A549 (cell line): ENCODE results near the gene WFDC1. TPM values are rescaled to one million over a fixed set of nuclear protein-coding genes. Genes with fewer than 3 reads are reported as not detected.

Experiments used
- ATAC-seq, 2 experiments: fragments of 200-7000 bp in 1 of 2; fragments of >200 bp in 1 of 2; cut with Nextera tagmentation in 1 of 2; cut with Tn5 transposase in 1 of 2; 3 replicates each; pipeline versions ENCODE4 v1.8.0 to v1.9.1; 2018 to 2020; ENCODE audit warnings: mild to moderate bottlenecking in 1 of 2, moderate library complexity in 1 of 2
- CTCF ChIA-PET: fragments of 300-600 bp; sonication (Branson Sonifier 250); formaldehyde crosslinking; extraction: SDS; loops from one replicate; lab custom pipeline; 2021; ENCODE audit warnings: antibody characterized with exemption, inconsistent platforms; lab: Yijun Ruan, JAX
- POLR2A ChIA-PET: fragments of 350-600 bp; formaldehyde crosslinking; extraction: SDS; loops from one replicate; lab custom pipeline; 2021; ENCODE audit warnings: antibody characterized with exemption, inconsistent platforms; lab: Yijun Ruan, JAX
- DNase-seq, 2 experiments: peaks; one replicate each; pipeline versions ENCODE4 v3.0.0 to v3.0.0-alpha.2; 2011 to 2016; ENCODE audit warnings: low read depth in 1 of 2, low spot score in 1 of 2
- FAIRE-seq: peaks from 2 replicates; lab custom pipeline; 2011; peaks lifted over from hg19 to GRCh38; lab: Jason Lieb, UNC
- H3K27ac ChIP-seq, 2 experiments: fragments of >200 bp; sonication (Bioruptor Twin); formaldehyde crosslinking; 3 replicates each; pipeline ENCODE4 v1.5.1; 2016 to 2017
- H3K4me1 ChIP-seq: fragments of >200 bp; sonication (Bioruptor Twin); formaldehyde crosslinking; 3 replicates; pipeline ENCODE4 v1.6.1; 2016
- H3K4me2 ChIP-seq: fragments of >200 bp; sonication (Bioruptor Twin); formaldehyde crosslinking; 3 replicates; pipeline ENCODE4 v1.6.1; 2016
- H3K4me3 ChIP-seq: fragments of >200 bp; sonication (Bioruptor Twin); formaldehyde crosslinking; 3 replicates; pipeline ENCODE4 v1.5.1; 2016
- H3K9me3 ChIP-seq: fragments of >200 bp; sonication (Bioruptor Twin); formaldehyde crosslinking; 3 replicates; pipeline ENCODE4 v1.6.1; 2016
- BHLHE40 ChIP-seq: IDR thresholded peaks from 2 replicates; pipeline ENCODE4 v1.6.1; 2012; ENCODE audit warnings: low read depth, low read length, inconsistent platforms
- CHD2 ChIP-seq: fragments of 150-350 bp; IDR thresholded peaks from 2 replicates; pipeline ENCODE4 v1.6.1; 2014; ENCODE audit warnings: low read length; ENCODE audit not compliant: partially characterized antibody
- EHF ChIP-seq: fragments of 250-450 bp; sonication (Bioruptor Pico); IDR thresholded peaks from 2 replicates; pipeline ENCODE4 v1.5.0; 2020; ENCODE audit warnings: mild to moderate bottlenecking
- EP300 ChIP-seq, 2 experiments: fragments of >200 bp; sonication (Bioruptor Twin); formaldehyde crosslinking; IDR thresholded peaks; 2 replicates in 1 of 2; 3 replicates in 1 of 2; pipeline ENCODE4 v1.6.1; 2016 to 2017
- FOXS1 ChIP-seq: fragments of 250-450 bp; sonication (Bioruptor Pico); IDR thresholded peaks from 2 replicates; pipeline ENCODE4 v1.5.0; 2020; ENCODE audit warnings: mild to moderate bottlenecking, moderate library complexity
- HOXA7 ChIP-seq: fragments of 250-450 bp; sonication (Bioruptor Pico); IDR thresholded peaks from 2 replicates; pipeline ENCODE4 v1.5.0; 2020; ENCODE audit warnings: mild to moderate bottlenecking, moderate library complexity
- JUN ChIP-seq, 2 experiments: fragments of >200 bp; sonication (Bioruptor Twin); formaldehyde crosslinking; IDR thresholded peaks; 2 replicates in 1 of 2; 3 replicates in 1 of 2; pipeline ENCODE4 v1.6.1; 2016 to 2017
- JUNB ChIP-seq: fragments of >200 bp; sonication (Bioruptor Twin); formaldehyde crosslinking; IDR thresholded peaks from 2 replicates; pipeline ENCODE4 v1.6.1; 2016
- KDM1A ChIP-seq: fragments of 200-600 bp; sonication (generic); IDR thresholded peaks from 2 replicates; pipeline ENCODE4 v1.6.1; 2016; ENCODE audit warnings: low read depth, mild to moderate bottlenecking
- KDM5A ChIP-seq: fragments of 200-600 bp; sonication (generic); IDR thresholded peaks from 2 replicates; pipeline ENCODE4 v1.6.1; 2016; ENCODE audit warnings: antibody characterized with exemption, mild to moderate bottlenecking
- MYC ChIP-seq: IDR thresholded peaks from 2 replicates; pipeline ENCODE4 v1.6.1; 2012; ENCODE audit warnings: mild to moderate bottlenecking, inconsistent platforms, low read length, improper control_type of control experiment, borderline replicate concordance
- NFE2L2 ChIP-seq: fragments of 150-350 bp; conservative IDR thresholded peaks from 2 replicates; pipeline ENCODE4 v1.6.1; 2014; ENCODE audit warnings: low read length
- NPAS2 ChIP-seq: fragments of 250-450 bp; sonication (Bioruptor Pico); IDR thresholded peaks from 2 replicates; pipeline ENCODE4 v1.8.0; 2022; ENCODE audit warnings: mild to moderate bottlenecking, moderate library complexity, borderline replicate concordance
- NR3C1 ChIP-seq: fragments of >200 bp; sonication (Bioruptor Twin); formaldehyde crosslinking; IDR thresholded peaks from 3 replicates; pipeline ENCODE4 v1.6.1; 2017
- POLR2AphosphoS2 ChIP-seq: conservative IDR thresholded peaks from 2 replicates; pipeline ENCODE4 v1.6.1; 2012; ENCODE audit warnings: low read length, improper control_type of control experiment, inconsistent platforms
- RAD21 ChIP-seq, 2 experiments: fragments of >200 bp in 1 of 2; sonication (Bioruptor Twin) in 1 of 2; formaldehyde crosslinking in 1 of 2; IDR thresholded peaks in 1 of 2; conservative IDR thresholded peaks in 1 of 2; 2 replicates in 1 of 2; 3 replicates in 1 of 2; pipeline ENCODE4 v1.6.1; 2012 to 2018; ENCODE audit warnings: inconsistent platforms in 1 of 2
- RARB ChIP-seq: fragments of 250-450 bp; sonication (Bioruptor Pico); IDR thresholded peaks from 2 replicates; pipeline ENCODE4 v1.8.0; 2021; ENCODE audit warnings: mild to moderate bottlenecking, moderate library complexity
- RNF2 ChIP-seq: fragments of 200-600 bp; sonication (generic); IDR thresholded peaks from 2 replicates; pipeline ENCODE4 v1.6.1; 2016; ENCODE audit warnings: low read depth, mild to moderate bottlenecking, antibody characterized with exemption, moderate library complexity, borderline replicate concordance
- TFCP2L1 ChIP-seq: fragments of 250-450 bp; sonication (Bioruptor Pico); IDR thresholded peaks from 2 replicates; pipeline ENCODE4 v1.5.0; 2021; ENCODE audit warnings: mild to moderate bottlenecking
- ZC3H11A ChIP-seq: fragments of 450-650 bp; IDR thresholded peaks from 2 replicates; pipeline ENCODE4 v1.6.1; 2014; ENCODE audit warnings: antibody characterized with exemption, mild to moderate bottlenecking
- ZSCAN20 ChIP-seq: fragments of 250-450 bp; sonication (Bioruptor Pico); IDR thresholded peaks from 2 replicates; pipeline ENCODE4 v1.8.0; 2022; ENCODE audit warnings: mild to moderate bottlenecking, moderate library complexity
- WGBS: methylation state at CpG from one replicate; pipeline ENCODE4 v1.1.6; 2017; ENCODE audit errors: missing lambda C conversion rate; 5-methylcytosine and 5-hydroxymethylcytosine counted together
- polyA plus RNA-seq, 4 experiments: library from polyadenylated mRNA; depleted of rRNA in 3 of 4; stranded (reverse); fragments of >200 nt; fragmentation: RNase III in 1 of 4; extraction: RNeasy Plus Mini Kit Qiagen cat#74134 plus additional on column Dnase treatment in 1 of 4; gene quantifications; 2 replicates in 3 of 4; 3 replicates in 1 of 4; pipeline ENCODE4 v1.2.3, GENCODE V29; 2011 to 2017
- TF ChIP-seq, protein P1 (sequence below): fragments of 250-450 bp; sonication (Bioruptor Pico); IDR thresholded peaks from 2 replicates; pipeline ENCODE4 v1.5.0; 2020; ENCODE audit warnings: low read depth, mild to moderate bottlenecking, moderate library complexity
- TF ChIP-seq, protein P2 (sequence below): fragments of >200 bp; sonication (Bioruptor Twin); formaldehyde crosslinking; IDR thresholded peaks from 3 replicates; pipeline ENCODE4 v1.6.1; 2016
- TF ChIP-seq, protein P3 (sequence below): fragments of 150-350 bp; IDR thresholded peaks from 2 replicates; pipeline ENCODE4 v1.6.1; 2014; ENCODE audit warnings: low read depth, mild to moderate bottlenecking, low read length
- TF ChIP-seq, protein P4 (sequence below): IDR thresholded peaks from 2 replicates; pipeline ENCODE4 v1.6.1; 2012
- TF ChIP-seq, protein P5 (sequence below): fragments of 250-450 bp; sonication (Bioruptor Pico); IDR thresholded peaks from 2 replicates; pipeline ENCODE4 v1.5.0; 2021; ENCODE audit warnings: mild to moderate bottlenecking, moderate library complexity, borderline replicate concordance

Gene WFDC1
- polyA plus RNA-seq, 2 of the 4 experiments (the other 2 are of a cell fraction): not detected

DNA sequence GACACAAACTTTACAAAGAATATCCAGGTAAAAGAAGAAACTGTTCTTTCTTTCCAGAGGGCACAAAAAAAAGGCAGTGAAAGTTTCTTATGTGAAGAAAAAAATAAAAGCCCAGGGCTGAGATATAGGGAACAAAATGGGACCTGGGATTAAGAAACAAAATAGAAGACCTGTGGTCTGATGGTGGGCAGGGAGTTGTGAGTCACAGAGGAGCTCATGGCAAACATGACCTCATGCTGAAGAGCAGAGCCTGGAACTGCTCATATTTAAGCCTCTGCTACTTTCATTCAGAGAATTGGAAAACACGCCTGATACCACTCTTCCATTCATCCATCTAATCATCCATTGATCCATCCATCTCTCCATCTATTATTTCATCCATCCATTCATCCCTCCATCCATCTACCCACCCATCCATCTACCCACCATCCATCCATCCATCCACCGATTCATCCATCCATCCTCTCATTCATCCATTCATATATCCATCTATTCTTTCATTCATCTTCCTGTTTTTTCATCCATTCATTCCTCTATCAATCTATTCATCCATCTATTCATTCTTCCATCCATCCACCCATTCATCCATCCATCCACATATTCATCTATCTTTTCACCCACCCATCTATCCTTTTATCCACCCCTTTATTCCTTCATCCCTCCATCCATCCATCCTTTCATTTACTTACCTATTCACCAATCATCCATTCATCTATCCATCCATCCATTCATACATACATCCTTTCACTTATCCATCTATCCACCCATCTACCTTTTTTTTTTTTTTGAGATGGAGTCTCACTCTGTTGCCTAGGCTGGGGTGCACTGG is 30.0 kb downstream of the WFDC1 start:
- no peak for FAIRE-seq
- H3K4me3 ChIP-seq: no peak overlapping the region
- H3K4me2 ChIP-seq: no peak overlapping the region
- H3K9me3 ChIP-seq: peaks cover 23% of the 10 kb centered on the region
- H3K27ac ChIP-seq: no peak overlapping the region
- WGBS: 12% methylated on average over 2 of the region's 2 CpGs
- CTCF ChIA-PET: no interaction called here
- DNase-seq: no peak
- H3K4me1 ChIP-seq: no peaks in the 10 kb centered on the region
- POLR2A ChIA-PET: no interaction called here
- TF ChIP-seq, protein P1, sequence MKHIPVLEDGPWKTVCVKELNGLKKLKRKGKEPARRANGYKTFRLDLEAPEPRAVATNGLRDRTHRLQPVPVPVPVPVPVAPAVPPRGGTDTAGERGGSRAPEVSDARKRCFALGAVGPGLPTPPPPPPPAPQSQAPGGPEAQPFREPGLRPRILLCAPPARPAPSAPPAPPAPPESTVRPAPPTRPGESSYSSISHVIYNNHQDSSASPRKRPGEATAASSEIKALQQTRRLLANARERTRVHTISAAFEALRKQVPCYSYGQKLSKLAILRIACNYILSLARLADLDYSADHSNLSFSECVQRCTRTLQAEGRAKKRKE: no peak
- ATAC-seq: no peak

DNA sequence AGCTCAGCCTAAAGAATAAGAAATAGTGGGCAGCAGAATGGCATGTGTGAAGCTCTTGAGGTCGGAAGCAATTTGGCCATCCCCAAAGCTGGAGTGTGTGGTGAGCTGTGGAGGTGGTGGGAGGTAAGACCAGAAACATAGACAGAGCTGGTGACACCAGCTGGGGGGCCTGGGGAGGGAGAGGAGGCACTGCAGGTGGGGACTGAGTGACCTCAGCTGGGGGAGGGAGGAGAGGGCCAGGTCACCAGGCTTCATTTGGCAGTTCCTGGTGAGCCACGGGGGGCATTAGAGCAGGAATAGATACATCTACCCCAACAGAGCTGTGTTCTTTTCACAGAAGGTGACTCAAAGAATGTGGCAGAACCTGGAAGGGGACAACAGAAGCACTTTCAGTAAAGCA is 31.9 kb downstream of the WFDC1 start:
- CTCF ChIA-PET: interaction anchor here (0.6 to 1.8 kb wide), 2 partner anchors 18 to 112 kb away, joined by 3 to 5 read pairs; no protein-coding TSS in a partner anchor
- no peak for ATAC-seq
- no peak overlapping the region for H3K4me3 ChIP-seq
- no peaks in the 10 kb centered on the region for H3K4me1 ChIP-seq
- H3K4me2 ChIP-seq: no peak overlapping the region
- 23% methylated on average over 2 of the region's 2 CpGs for WGBS
- H3K27ac ChIP-seq: no peak overlapping the region
- H3K9me3 ChIP-seq: peaks cover 23% of the 10 kb centered on the region
- FAIRE-seq: no peak
- no peak for DNase-seq
- TF ChIP-seq KDM5A: no peak
- TF ChIP-seq JUN (IDR thresholded peaks at IDR 0.05): no peak
- TF ChIP-seq, protein P2, sequence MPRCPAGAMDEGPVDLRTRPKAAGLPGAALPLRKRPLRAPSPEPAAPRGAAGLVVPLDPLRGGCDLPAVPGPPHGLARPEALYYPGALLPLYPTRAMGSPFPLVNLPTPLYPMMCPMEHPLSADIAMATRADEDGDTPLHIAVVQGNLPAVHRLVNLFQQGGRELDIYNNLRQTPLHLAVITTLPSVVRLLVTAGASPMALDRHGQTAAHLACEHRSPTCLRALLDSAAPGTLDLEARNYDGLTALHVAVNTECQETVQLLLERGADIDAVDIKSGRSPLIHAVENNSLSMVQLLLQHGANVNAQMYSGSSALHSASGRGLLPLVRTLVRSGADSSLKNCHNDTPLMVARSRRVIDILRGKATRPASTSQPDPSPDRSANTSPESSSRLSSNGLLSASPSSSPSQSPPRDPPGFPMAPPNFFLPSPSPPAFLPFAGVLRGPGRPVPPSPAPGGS: no peak
- no peak for TF ChIP-seq EHF
- no peak for TF ChIP-seq NFE2L2
- TF ChIP-seq HOXA7: no peak
- TF ChIP-seq RARB (CRISPR knock-in tag): no peak
- TF ChIP-seq NR3C1: no peak
- no peak for TF ChIP-seq TFCP2L1 (CRISPR knock-in tag)
- no peak for TF ChIP-seq KDM1A
- no peak for TF ChIP-seq RAD21 (conservative IDR thresholded peaks at IDR 0.05 in 1 of 2, IDR thresholded peaks at IDR 0.05 in 1 of 2)
- no peak for TF ChIP-seq BHLHE40
- TF ChIP-seq EP300 (IDR thresholded peaks at IDR 0.05): no peak
- TF ChIP-seq NPAS2: no peak
- TF ChIP-seq POLR2AphosphoS2: no peak
- TF ChIP-seq, protein P3, sequence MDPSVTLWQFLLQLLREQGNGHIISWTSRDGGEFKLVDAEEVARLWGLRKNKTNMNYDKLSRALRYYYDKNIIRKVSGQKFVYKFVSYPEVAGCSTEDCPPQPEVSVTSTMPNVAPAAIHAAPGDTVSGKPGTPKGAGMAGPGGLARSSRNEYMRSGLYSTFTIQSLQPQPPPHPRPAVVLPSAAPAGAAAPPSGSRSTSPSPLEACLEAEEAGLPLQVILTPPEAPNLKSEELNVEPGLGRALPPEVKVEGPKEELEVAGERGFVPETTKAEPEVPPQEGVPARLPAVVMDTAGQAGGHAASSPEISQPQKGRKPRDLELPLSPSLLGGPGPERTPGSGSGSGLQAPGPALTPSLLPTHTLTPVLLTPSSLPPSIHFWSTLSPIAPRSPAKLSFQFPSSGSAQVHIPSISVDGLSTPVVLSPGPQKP: no peak
- TF ChIP-seq MYC: no peak
- POLR2A ChIA-PET: no interaction called here

DNA sequence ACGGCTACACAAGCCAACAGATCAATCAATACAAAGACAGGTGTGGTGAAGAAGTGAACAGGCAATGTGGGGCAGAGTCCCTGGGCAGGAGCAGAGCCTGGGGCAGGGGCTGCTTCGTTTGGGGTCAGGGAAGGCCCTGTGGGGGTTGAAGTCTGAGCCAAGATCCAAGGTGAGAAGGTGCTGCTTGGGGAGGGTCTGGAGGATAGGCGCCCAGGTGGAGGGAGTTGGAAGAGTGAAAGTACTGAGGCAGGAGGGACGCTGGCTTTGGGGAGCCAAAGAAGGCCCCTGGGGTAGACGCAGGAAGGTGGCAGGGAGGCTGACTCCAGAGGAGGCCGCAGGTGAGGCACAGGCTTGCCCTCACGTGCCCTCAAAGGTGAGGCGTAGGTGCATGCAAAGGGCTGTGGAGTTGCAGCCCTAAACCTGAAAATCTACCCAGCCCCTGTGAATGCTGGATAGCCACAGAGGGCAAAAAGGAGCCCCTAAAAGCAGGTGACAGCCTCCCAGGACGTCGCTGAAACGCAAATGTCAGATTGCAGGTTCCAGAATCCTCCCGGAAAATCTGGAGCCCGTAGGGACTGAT is 33.3 kb downstream of the WFDC1 start:
- FAIRE-seq (no peak), ATAC-seq (no peak), DNase-seq (no peak)
- H3K4me3 ChIP-seq: no peak overlapping the region
- H3K9me3 ChIP-seq: peaks cover 23% of the 10 kb centered on the region
- ChIA-PET CTCF (interaction anchor here (1.0 to 1.4 kb wide), 2 partner anchors 51 to 151 kb away, joined by 3 read pairs; no protein-coding TSS in a partner anchor), POLR2A (no interaction called here)
- H3K27ac ChIP-seq: no peak overlapping the region
- no peak overlapping the region for H3K4me2 ChIP-seq
- WGBS: 25% methylated on average over 13 of the region's 13 CpGs
- no peaks in the 10 kb centered on the region for H3K4me1 ChIP-seq
- TF ChIP-seq CHD2 (no peak), ZSCAN20 (CRISPR knock-in tag) (no peak), RNF2 (no peak), FOXS1 (no peak), NPAS2 (no peak), EHF (no peak), ZC3H11A (no peak), HOXA7 (no peak), JUNB (no peak)
- TF ChIP-seq, protein P1: no peak
- TF ChIP-seq, protein P4, sequence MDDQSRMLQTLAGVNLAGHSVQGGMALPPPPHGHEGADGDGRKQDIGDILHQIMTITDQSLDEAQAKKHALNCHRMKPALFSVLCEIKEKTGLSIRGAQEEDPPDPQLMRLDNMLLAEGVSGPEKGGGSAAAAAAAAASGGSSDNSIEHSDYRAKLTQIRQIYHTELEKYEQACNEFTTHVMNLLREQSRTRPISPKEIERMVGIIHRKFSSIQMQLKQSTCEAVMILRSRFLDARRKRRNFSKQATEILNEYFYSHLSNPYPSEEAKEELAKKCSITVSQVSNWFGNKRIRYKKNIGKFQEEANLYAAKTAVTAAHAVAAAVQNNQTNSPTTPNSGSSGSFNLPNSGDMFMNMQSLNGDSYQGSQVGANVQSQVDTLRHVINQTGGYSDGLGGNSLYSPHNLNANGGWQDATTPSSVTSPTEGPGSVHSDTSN: no peak
- TF ChIP-seq, protein P5, sequence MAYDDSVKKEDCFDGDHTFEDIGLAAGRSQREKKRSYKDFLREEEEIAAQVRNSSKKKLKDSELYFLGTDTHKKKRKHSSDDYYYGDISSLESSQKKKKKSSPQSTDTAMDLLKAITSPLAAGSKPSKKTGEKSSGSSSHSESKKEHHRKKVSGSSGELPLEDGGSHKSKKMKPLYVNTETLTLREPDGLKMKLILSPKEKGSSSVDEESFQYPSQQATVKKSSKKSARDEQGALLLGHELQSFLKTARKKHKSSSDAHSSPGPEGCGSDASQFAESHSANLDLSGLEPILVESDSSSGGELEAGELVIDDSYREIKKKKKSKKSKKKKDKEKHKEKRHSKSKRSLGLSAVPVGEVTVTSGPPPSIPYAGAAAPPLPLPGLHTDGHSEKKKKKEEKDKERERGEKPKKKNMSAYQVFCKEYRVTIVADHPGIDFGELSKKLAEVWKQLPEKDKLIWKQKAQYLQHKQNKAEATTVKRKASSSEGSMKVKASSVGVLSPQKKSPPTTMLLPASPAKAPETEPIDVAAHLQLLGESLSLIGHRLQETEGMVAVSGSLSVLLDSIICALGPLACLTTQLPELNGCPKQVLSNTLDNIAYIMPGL (CRISPR knock-in tag): no peak
